ENCODE measurements around the gene CLCNKA.

- TF ChIP-seq CTCF (conservative IDR thresholded peaks at IDR 0.05; ENCODE audit: low read depth, low read length) (no peak), EZH2phosphoT487 (IDR thresholded peaks at IDR 0.05; ENCODE audit: borderline replicate concordance, low read length) (no peak)
These were observed 39.4 kb downstream of the CLCNKA start for GRCh38 chr1:16061266-16061665.

Data from PC-3 (cell line).